Left colon (tissue), 2 donors: ENCODE measurements around the gene STRBP. TPM values are rescaled to one million over a fixed set of nuclear protein-coding genes. Genes with fewer than 3 reads are reported as not detected.
"Not testable (repeated sequence)": the region's sequence is repeated elsewhere in the genome, so short reads cannot be mapped to it uniquely, and the experiment has no call there.

ENCODE experiments used
- ATAC-seq: fragments of 200-7000 bp; cut with Tn5 transposase; one replicate; pipeline ENCODE4 v1.9.1; 2020; ENCODE audit warnings: mild to moderate bottlenecking, moderate library complexity
- DNase-seq, 2 donors: peaks; one replicate each; pipeline ENCODE4 v3.0.0-alpha.2; 2020
- intact Hi-C, 2 donors: fragments of 100-400 bp; cut with DNase I in 1 of 2; cut with micrococcal nuclease in 1 of 2; formaldehyde crosslinking; loops; one replicate each; pipeline versions ENCODE4 v1.11.2 to v1.14.0; 2022; cut with DNase I, micrococcal nuclease
- total RNA-seq, 2 donors: library from RNA; stranded (reverse); fragmentation: NEBNext Ultra II Directional; extraction: Animal tissue kit (Norgen Biotek cat#: 25700); gene quantifications; one replicate each; pipeline ENCODE4 v1.2.1, GENCODE V29; 2021
- donor health status: DM: no; HTN: no; CAD: no.
- donor health status: DM: yes; HTN: yes; CAD: no.

Gene STRBP
- total RNA-seq, 2 donors from 2014 or later = 46.5 to 47.2 TPM

GRCh38 chr9:123257276-123257675 lies 11.1 kb downstream of the STRBP start:
- peak; percentile 91 for ATAC-seq
- peak in 1 of 2 donors; percentile 45 for DNase-seq
- intact Hi-C loops = no loop called here

- intact Hi-C loops = no loop called here
- ATAC-seq (no peak), DNase-seq (no peak)
Measured at GRCh38 chr9:123255718-123256117, 12.7 kb downstream of the STRBP start.

- DNase-seq (no peak), ATAC-seq (no peak)
- intact Hi-C loops = no loop called here
Measured at GRCh38 chr9:123253204-123253603, 15.2 kb downstream of the STRBP start.

GRCh38 chr9:123251741-123252140 lies 16.6 kb downstream of the STRBP start:
- peak in 1 of 2 donors; percentile 60 for DNase-seq
- ATAC-seq = peak; percentile 35
- intact Hi-C loops = no loop called here

GRCh38 chr9:123251324-123251723 lies 17.1 kb downstream of the STRBP start:
- intact Hi-C loops = no loop called here
- no peak for DNase-seq
- ATAC-seq = peak; percentile 75

GRCh38 chr9:123250504-123250903 lies 17.9 kb downstream of the STRBP start:
- intact Hi-C loops = no loop called here
- ATAC-seq (no peak), DNase-seq (no peak)

GRCh38 chr9:123249162-123249561 lies 19.2 kb downstream of the STRBP start:
- intact Hi-C loops, DNase-seq, ATAC-seq: not testable (repeated sequence)

- peak; percentile 91 for ATAC-seq
- intact Hi-C loops = no loop called here
- no peak for DNase-seq
Measured at GRCh38 chr9:123248630-123249029, 19.8 kb downstream of the STRBP start.

- ATAC-seq = no peak
- intact Hi-C loops = no loop called here
Measured at GRCh38 chr9:123246534-123246933, 21.9 kb downstream of the STRBP start.

GRCh38 chr9:123239726-123240125 lies 28.7 kb downstream of the STRBP start:
- intact Hi-C loops = no loop called here
- DNase-seq (no peak), ATAC-seq (no peak)

More at GRCh38 chr9:123246534-123246933, 21.9 kb downstream of the STRBP start:
- DNase-seq = no peak

- DNase-seq = no peak
- no peak for ATAC-seq
- intact Hi-C loops = no loop called here
Measured at GRCh38 chr9:123238365-123238764, 30.0 kb downstream of the STRBP start.

- ATAC-seq (no peak), DNase-seq (no peak)
- intact Hi-C loops = no loop called here
Measured at GRCh38 chr9:123237220-123237619, 31.2 kb downstream of the STRBP start.

GRCh38 chr9:123235448-123235847 lies 32.9 kb downstream of the STRBP start:
- ATAC-seq (no peak), DNase-seq (no peak)
- intact Hi-C loops = no loop called here

- ATAC-seq = no peak
- intact Hi-C loops = no loop called here
- no peak for DNase-seq
Measured at GRCh38 chr9:123234853-123235252, 33.5 kb downstream of the STRBP start.

GRCh38 chr9:123232332-123232731 lies 36.1 kb downstream of the STRBP start:
- no peak for ATAC-seq
- DNase-seq = no peak
- intact Hi-C loops = no loop called here

GRCh38 chr9:123231421-123231820 lies 37.0 kb downstream of the STRBP start:
- no peak for ATAC-seq
- no peak for DNase-seq
- intact Hi-C loops = no loop called here

- intact Hi-C loops = no loop called here
- DNase-seq (no peak), ATAC-seq (no peak)
Measured at GRCh38 chr9:123228967-123229366, 39.4 kb downstream of the STRBP start.

GRCh38 chr9:123225995-123226394 lies 42.4 kb downstream of the STRBP start:
- intact Hi-C loops = no loop called here
- ATAC-seq (no peak), DNase-seq (no peak)

GRCh38 chr9:123225374-123225813 lies 43.0 kb downstream of the STRBP start:
- ATAC-seq = peak; percentile 73
- intact Hi-C loops = no loop called here
- peak in 1 of 2 donors; percentile 21 for DNase-seq

GRCh38 chr9:123220127-123220526 lies 48.3 kb downstream of the STRBP start:
- no peak for DNase-seq
- peak; percentile 72 for ATAC-seq
- intact Hi-C loops = no loop called here

GRCh38 chr9:123218831-123219230 lies 49.6 kb downstream of the STRBP start:
- DNase-seq (no peak), ATAC-seq (no peak)
- intact Hi-C loops = no loop called here
